Bronchial epithelial cell (primary cell): Measurements from ENCODE around the gene MYO5A. TPM values are rescaled to one million over a fixed set of nuclear protein-coding genes. Genes with fewer than 3 reads are reported as not detected.

Experiments used
- DNase-seq: peaks from one replicate; pipeline ENCODE4 v3.0.0-alpha.2; 2010; ENCODE audit warnings: low read depth
- FAIRE-seq: peaks from 2 replicates; lab custom pipeline; 2011; peaks lifted over from hg19 to GRCh38; lab: Jason Lieb, UNC
- H3K27me3 ChIP-seq: 2 replicates; pipeline ENCODE4 v1.5.1; 2011; ENCODE audit warnings: low read length; ENCODE audit not compliant: control insufficient read depth, insufficient read depth
- H3K36me3 ChIP-seq: 2 replicates; pipeline ENCODE4 v1.5.1; 2011; ENCODE audit warnings: low read length; ENCODE audit not compliant: control insufficient read depth, insufficient read depth
- H3K4me3 ChIP-seq: 2 replicates; pipeline ENCODE4 v1.5.1; 2011; ENCODE audit warnings: mild to moderate bottlenecking, low read depth, low read length, control low read depth
- total RNA-seq: library from RNA; depleted of rRNA; stranded (reverse); fragments of >200 nt; gene quantifications from 2 replicates; pipeline ENCODE4 v1.2.1, GENCODE V29; 2014
- TF ChIP-seq, protein P1 (sequence below): IDR thresholded peaks from 2 replicates; pipeline ENCODE4 v1.5.1; 2011; ENCODE audit warnings: mild to moderate bottlenecking, moderate library complexity, low read length, control low read depth, inconsistent platforms; ENCODE audit not compliant: insufficient read depth, severe bottlenecking

Gene MYO5A
- total RNA-seq, 1 donor from 2014 or later, result 29.5 TPM

DNA sequence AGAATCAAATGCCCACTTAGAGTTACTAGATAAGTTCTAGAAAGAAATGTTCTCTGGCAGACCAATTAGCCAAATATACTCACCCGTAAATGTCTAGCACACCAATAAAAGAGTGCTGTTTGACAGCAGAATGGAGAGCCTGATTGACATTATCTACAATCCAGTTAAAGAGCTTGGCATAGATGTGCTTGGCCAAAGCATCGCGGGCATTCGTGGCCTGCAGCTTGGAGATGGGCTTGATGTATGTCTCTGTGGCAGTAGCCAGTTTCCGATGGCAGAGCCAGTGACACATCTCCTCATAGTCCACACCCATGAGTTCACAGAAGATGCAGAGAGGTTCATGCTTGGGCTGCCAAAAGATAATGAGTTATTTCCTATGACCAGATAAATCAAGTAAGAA is 131.6 kb downstream of the MYO5A start:
- H3K27me3 ChIP-seq, result no peaks in the 10 kb centered on the region
- H3K36me3 ChIP-seq, result no peaks in the 10 kb centered on the region
- FAIRE-seq, result no peak
- H3K4me3 ChIP-seq, result no peak overlapping the region
- TF ChIP-seq, protein P1, sequence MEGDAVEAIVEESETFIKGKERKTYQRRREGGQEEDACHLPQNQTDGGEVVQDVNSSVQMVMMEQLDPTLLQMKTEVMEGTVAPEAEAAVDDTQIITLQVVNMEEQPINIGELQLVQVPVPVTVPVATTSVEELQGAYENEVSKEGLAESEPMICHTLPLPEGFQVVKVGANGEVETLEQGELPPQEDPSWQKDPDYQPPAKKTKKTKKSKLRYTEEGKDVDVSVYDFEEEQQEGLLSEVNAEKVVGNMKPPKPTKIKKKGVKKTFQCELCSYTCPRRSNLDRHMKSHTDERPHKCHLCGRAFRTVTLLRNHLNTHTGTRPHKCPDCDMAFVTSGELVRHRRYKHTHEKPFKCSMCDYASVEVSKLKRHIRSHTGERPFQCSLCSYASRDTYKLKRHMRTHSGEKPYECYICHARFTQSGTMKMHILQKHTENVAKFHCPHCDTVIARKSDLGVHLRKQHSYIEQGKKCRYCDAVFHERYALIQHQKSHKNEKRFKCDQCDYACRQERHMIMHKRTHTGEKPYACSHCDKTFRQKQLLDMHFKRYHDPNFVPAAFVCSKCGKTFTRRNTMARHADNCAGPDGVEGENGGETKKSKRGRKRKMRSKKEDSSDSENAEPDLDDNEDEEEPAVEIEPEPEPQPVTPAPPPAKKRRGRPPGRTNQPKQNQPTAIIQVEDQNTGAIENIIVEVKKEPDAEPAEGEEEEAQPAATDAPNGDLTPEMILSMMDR, result no peak
- no peak for DNase-seq

DNA sequence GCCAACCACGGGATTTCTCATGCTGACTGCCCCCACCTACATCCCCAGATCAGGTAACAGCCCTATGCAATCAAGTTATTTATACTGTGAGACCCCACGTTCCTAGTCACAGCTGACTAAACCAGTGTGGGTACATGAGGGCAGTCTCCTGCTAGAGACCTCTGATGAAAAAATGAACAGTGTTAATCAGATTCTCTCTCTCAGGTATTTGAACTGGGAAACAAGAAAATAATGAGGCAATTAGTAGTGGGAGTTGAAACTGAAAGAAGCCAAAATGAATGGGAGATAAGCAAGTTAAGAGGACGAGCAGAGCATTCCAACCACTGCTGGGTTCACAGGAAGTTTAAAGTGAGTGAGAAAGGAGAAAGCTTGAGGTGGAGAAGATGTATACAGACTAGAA is 134.6 kb downstream of the MYO5A start:
- FAIRE-seq, result no peak
- H3K4me3 ChIP-seq, result no peak overlapping the region
- DNase-seq, result no peak
- no peaks in the 10 kb centered on the region for H3K27me3 ChIP-seq
- TF ChIP-seq, protein P1, result no peak
- H3K36me3 ChIP-seq, result no peaks in the 10 kb centered on the region

DNA sequence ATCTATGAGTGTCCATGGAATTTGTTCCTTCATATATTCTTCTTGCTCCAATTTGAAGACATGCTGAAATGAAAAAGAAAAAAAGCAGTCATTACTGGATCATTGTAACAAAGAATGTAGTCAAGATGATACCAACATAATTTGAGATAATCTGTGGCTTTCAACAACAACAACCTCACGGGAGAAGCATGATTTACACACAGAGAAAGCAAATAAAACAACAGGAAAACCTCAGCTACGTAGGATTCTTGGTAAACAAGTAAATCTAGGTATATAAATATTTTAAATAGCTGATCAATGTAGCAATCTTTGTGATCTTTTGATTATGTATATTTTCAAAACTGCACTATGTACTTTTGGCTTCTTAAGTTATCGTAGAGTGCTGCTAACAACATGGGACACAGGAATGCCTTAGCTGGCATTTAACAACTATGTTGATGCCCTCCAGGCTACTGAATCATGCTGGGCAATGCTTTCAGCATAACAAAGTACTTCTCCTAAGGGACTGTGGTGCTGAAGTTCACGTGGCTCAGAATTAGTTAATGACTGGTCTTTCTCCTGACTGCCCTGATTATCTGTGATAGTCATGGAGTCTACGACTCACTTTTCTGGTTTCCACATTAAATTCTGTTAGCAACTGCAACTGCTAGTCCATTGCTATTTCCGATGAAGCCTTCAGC is 136.5 kb downstream of the MYO5A start:
- H3K4me3 ChIP-seq, result no peak overlapping the region
- H3K27me3 ChIP-seq, result no peaks in the 10 kb centered on the region
- DNase-seq, result peak; percentile 82
- H3K36me3 ChIP-seq, result no peaks in the 10 kb centered on the region
- FAIRE-seq, result no peak
- TF ChIP-seq, protein P1, result no peak

DNA sequence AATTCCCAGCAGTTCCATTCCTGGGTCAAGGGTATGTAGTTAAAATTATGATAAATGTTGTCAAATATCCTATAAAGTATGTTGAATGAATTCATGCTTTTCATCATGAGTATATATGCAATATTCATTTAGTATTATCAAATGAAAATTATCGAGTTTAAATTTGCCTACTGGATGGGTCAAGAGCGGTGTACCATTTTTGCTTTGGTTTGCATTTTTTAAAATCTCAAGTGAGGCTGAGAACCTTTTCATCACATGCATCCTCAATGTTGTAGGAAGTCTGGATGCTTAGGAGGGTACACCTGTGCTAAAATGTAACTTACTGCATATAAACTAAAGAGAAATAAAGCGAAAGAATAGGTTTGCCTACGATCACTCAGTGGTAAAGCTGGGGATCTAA is 137.6 kb downstream of the MYO5A start:
- no peaks in the 10 kb centered on the region for H3K36me3 ChIP-seq
- no peak for DNase-seq
- TF ChIP-seq, protein P1, result no peak
- no peaks in the 10 kb centered on the region for H3K27me3 ChIP-seq
- FAIRE-seq, result no peak
- no peak overlapping the region for H3K4me3 ChIP-seq

DNA sequence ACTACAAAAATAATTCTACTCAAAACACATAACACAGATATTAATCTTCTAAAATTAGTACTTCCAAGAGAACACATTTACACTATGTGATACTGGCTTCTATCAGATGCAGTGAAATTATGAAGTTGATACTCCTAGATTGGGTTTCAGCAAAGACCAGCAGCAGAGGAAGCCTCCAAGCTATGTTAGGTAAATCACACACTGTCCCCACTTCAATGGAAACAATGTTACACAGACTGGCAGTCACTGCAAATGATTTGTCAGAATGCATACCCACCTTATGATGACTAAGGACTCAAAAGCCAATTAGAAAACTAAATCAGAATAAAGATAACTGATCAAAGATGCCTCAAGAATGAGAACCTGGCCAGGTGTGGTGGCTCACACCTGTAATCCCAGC is 143.0 kb downstream of the MYO5A start:
- TF ChIP-seq, protein P1, result no peak
- peaks cover 6% of the 10 kb centered on the region for H3K36me3 ChIP-seq
- no peaks in the 10 kb centered on the region for H3K27me3 ChIP-seq
- DNase-seq (no peak), FAIRE-seq (no peak)
- no peak overlapping the region for H3K4me3 ChIP-seq

DNA sequence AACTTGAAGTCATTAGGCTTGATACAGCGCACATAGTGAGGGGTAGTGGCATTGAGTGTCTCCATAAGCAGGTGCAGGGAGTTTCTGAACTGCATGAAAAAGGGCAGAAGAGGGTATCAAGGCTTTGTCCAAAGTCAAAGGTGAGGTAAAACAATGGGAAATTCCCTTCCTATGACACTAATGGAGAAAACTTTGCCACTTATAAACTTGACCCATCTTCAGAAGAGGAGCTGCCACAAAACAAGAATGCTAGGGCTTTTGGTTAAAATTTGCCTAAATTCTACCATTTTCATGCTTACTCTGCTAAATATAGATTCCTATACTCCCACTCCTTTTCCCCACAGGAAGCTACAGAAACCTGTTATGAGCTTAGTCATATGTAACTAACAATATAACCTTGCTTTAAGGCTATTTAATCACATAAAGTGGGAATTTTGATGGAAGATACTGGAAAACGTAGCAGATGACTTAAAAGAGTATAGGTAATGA is 145.5 kb downstream of the MYO5A start:
- TF ChIP-seq, protein P1, result no peak
- peak; percentile 6 for DNase-seq
- Histone ChIP-seq H3K4me3 (no peak overlapping the region), H3K27me3 (no peaks in the 10 kb centered on the region), H3K36me3 (peaks cover 7% of the 10 kb centered on the region)
- no peak for FAIRE-seq
